Osteoblast (primary cell): Measurements from ENCODE around the gene EVA1C. TPM values are rescaled to one million over a fixed set of nuclear protein-coding genes. Genes with fewer than 3 reads are reported as not detected.
"Not testable (repeated sequence)": the region's sequence is repeated elsewhere in the genome, so short reads cannot be mapped to it uniquely, and the experiment has no call there.

Experiments
- DNase-seq: peaks from one replicate; pipeline ENCODE4 v3.0.0; 2011; ENCODE audit warnings: low spot score, mixed read lengths; ENCODE audit not compliant: insufficient read length; ENCODE audit errors: missing footprints
- H2AFZ ChIP-seq: 2 replicates; pipeline ENCODE4 v1.6.0; 2011; ENCODE audit warnings: mild to moderate bottlenecking, low read length
- H3K27ac ChIP-seq: 2 replicates; pipeline ENCODE4 v1.5.1; 2011; ENCODE audit warnings: mild to moderate bottlenecking, low read depth, low read length, moderate library complexity
- H3K27me3 ChIP-seq: 2 replicates; pipeline ENCODE4 v1.6.0; 2012; ENCODE audit warnings: mild to moderate bottlenecking, control low read depth, inconsistent platforms, low read length, moderate library complexity; ENCODE audit not compliant: insufficient read depth
- H3K36me3 ChIP-seq: 2 replicates; pipeline ENCODE4 v1.5.1; 2011; ENCODE audit warnings: mild to moderate bottlenecking, low read length, control low read depth, moderate library complexity; ENCODE audit not compliant: insufficient read depth
- H3K4me1 ChIP-seq: 2 replicates; pipeline ENCODE4 v1.5.1; 2011; ENCODE audit warnings: mild to moderate bottlenecking, low read length, control low read depth, moderate library complexity; ENCODE audit not compliant: insufficient read depth
- H3K4me2 ChIP-seq: 2 replicates; pipeline ENCODE4 v1.6.0; 2011; ENCODE audit warnings: mild to moderate bottlenecking, low read length; ENCODE audit not compliant: insufficient read depth
- H3K4me3 ChIP-seq: fragments of 200-600 bp; sonication (generic); 3 replicates; pipeline ENCODE4 v1.5.1; 2012; ENCODE audit warnings: mild to moderate bottlenecking, low read length, inconsistent platforms; ENCODE audit not compliant: insufficient read depth
- H3K79me2 ChIP-seq: 2 replicates; pipeline ENCODE4 v1.6.0; 2012; ENCODE audit warnings: mild to moderate bottlenecking, low read length, control low read depth, inconsistent platforms; ENCODE audit not compliant: insufficient read depth
- H3K9me3 ChIP-seq: 2 replicates; pipeline ENCODE4 v1.5.1; 2011; ENCODE audit warnings: low read depth, low read length, control low read depth
- H4K20me1 ChIP-seq: 2 replicates; pipeline ENCODE4 v1.6.0; 2012; ENCODE audit warnings: mild to moderate bottlenecking, low read length, control low read depth; ENCODE audit not compliant: insufficient read depth
- total RNA-seq: library from RNA; depleted of rRNA; stranded (reverse); fragments of >200 nt; gene quantifications from 2 replicates; pipeline ENCODE4 v1.2.3, GENCODE V29; 2012
- TF ChIP-seq, protein P1 (sequence below): IDR thresholded peaks from 2 replicates; pipeline ENCODE4 v1.5.1; 2011; ENCODE audit warnings: mild to moderate bottlenecking, low read depth, low read length, moderate library complexity; ENCODE audit errors: extremely low read depth

The EVA1C gene
- total RNA-seq, 1 donor, result 8.0 TPM

DNA sequence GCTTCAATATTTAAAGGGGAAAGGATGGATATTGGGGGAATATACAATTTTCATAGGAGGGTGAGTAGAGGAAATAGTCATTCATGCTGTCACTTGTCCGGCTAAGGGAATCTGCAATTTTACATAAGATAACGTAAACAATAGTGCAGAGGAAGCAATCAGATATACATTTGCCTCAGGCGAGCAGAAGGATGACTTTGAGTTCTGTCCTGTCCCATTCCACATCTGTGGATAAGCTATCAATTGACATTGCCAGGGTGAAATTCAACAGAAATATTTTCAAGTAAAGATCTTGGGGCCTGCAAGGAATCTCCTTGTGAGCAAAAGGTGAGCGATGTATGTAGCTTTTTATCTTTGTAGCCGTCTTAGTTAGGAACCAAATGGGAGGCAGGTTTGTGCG, 32.6 kb downstream of the EVA1C start:
- Histone ChIP-seq H3K27ac (no peak overlapping the region), H3K4me2 (no peak overlapping the region), H3K9me3 (no peaks in the 10 kb centered on the region), H3K27me3 (no peaks in the 10 kb centered on the region), H3K79me2 (peaks cover 4% of the 10 kb centered on the region), H2AFZ (no peak overlapping the region), H3K4me1 (peaks cover 23% of the 10 kb centered on the region), H4K20me1 (no peaks in the 10 kb centered on the region), H3K36me3 (no peaks in the 10 kb centered on the region), H3K4me3 (no peak overlapping the region)
- TF ChIP-seq, protein P1, sequence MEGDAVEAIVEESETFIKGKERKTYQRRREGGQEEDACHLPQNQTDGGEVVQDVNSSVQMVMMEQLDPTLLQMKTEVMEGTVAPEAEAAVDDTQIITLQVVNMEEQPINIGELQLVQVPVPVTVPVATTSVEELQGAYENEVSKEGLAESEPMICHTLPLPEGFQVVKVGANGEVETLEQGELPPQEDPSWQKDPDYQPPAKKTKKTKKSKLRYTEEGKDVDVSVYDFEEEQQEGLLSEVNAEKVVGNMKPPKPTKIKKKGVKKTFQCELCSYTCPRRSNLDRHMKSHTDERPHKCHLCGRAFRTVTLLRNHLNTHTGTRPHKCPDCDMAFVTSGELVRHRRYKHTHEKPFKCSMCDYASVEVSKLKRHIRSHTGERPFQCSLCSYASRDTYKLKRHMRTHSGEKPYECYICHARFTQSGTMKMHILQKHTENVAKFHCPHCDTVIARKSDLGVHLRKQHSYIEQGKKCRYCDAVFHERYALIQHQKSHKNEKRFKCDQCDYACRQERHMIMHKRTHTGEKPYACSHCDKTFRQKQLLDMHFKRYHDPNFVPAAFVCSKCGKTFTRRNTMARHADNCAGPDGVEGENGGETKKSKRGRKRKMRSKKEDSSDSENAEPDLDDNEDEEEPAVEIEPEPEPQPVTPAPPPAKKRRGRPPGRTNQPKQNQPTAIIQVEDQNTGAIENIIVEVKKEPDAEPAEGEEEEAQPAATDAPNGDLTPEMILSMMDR, result no peak
- DNase-seq, result no peak

DNA sequence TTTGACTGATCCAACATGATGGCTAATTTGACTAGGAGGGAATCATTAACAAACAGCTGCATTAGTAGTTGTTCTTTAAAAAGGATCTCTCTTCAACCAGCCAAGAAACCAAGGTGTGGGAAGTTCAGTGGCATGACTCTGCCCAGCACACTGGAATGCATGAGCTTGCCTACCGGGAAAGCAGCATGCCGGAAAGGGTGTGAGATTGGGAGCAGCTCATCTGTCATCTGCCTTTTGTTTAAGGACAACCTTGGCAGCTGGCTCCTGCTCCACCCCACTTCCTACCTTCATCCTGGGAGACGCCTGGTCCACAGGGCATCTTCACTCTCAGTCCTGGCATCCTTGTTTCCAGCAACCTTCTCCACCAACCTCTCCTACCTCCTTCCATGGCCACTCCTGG, 33.9 kb downstream of the EVA1C start:
- not testable (repeated sequence) for H3K36me3 ChIP-seq, H3K4me2 ChIP-seq, H3K79me2 ChIP-seq, H4K20me1 ChIP-seq, H3K9me3 ChIP-seq, DNase-seq, H3K4me3 ChIP-seq, H2AFZ ChIP-seq, H3K27me3 ChIP-seq, H3K27ac ChIP-seq
- peaks cover 36% of the 10 kb centered on the region for H3K4me1 ChIP-seq

DNA sequence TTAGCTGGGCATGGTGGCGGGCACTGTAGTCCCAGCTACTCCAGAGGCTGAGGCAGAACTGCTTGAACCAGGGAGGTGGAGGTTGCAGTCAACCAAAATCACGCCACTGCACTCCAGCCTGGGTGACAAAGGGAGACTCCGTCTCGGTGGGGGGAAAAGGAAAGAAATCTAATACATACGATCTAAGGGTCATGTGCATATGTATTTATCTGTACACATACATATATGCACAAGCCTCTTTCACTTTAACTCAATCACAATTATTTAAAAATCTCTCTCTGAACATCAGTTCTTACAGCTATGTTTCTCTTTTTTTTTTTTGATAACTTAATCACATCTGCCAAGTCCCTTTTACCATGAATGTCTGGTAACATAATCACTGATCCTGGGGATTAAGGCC, 34.7 kb downstream of the EVA1C start:
- DNase-seq, result no peak
- Histone ChIP-seq H3K4me3 (no peak overlapping the region), H3K4me2 (no peak overlapping the region), H3K27me3 (no peaks in the 10 kb centered on the region), H4K20me1 (no peaks in the 10 kb centered on the region), H3K79me2 (peaks cover 7% of the 10 kb centered on the region), H3K36me3 (no peaks in the 10 kb centered on the region), H2AFZ (no peak overlapping the region), H3K27ac (no peak overlapping the region), H3K4me1 (peaks cover 39% of the 10 kb centered on the region), H3K9me3 (no peaks in the 10 kb centered on the region)
- TF ChIP-seq, protein P1, result no peak

DNA sequence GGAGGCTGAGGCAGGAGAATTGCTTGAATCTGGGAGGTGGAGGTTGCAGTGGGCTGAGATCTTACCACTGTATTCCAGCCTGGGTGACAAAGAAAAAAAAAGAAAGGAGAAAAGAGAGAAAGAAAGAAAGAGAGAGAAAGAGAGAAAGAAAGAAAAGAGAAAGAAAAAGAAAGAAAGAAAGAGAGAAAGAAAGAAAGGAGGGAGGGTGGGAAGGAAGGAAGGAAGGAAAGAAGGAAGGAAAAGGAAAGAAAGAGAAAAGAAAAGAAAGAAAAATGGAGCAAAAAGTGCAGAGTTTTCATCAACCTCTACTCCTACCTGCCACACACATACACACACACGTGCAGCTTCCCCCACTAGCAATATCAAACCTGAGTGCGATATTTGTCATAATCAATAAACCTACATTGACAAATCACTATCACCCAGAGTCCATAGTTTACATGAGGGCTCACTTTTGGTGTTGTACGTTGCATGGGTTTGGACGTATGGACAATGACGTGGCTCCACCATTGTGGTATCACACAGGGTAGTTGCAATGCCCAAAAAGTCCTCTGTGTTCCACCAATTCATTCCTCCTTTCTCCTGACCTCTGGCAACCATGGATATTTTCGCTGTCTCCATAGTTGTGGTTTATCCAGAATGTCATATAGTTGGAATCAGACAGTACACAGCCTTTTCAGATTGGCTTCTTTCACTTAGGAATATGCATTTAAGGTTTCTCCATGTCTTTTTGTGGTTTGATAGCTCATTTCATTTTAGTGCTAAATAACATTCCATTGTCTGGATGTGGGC, 36.5 kb downstream of the EVA1C start:
- peaks cover 9% of the 10 kb centered on the region for H3K79me2 ChIP-seq
- peak; percentile 50 for DNase-seq
- H3K27ac ChIP-seq, result peak overlapping the region; percentile 95
- TF ChIP-seq, protein P1, result peak; percentile 12
- H3K4me3 ChIP-seq, result peak overlapping the region; percentile 45
- peak overlapping the region; percentile 76 for H3K4me2 ChIP-seq
- H2AFZ ChIP-seq, result peak overlapping the region; percentile 37
- H3K4me1 ChIP-seq, result peaks cover 35% of the 10 kb centered on the region
- no peaks in the 10 kb centered on the region for H4K20me1 ChIP-seq
- no peaks in the 10 kb centered on the region for H3K27me3 ChIP-seq
- no peaks in the 10 kb centered on the region for H3K9me3 ChIP-seq
- H3K36me3 ChIP-seq, result no peaks in the 10 kb centered on the region

DNA sequence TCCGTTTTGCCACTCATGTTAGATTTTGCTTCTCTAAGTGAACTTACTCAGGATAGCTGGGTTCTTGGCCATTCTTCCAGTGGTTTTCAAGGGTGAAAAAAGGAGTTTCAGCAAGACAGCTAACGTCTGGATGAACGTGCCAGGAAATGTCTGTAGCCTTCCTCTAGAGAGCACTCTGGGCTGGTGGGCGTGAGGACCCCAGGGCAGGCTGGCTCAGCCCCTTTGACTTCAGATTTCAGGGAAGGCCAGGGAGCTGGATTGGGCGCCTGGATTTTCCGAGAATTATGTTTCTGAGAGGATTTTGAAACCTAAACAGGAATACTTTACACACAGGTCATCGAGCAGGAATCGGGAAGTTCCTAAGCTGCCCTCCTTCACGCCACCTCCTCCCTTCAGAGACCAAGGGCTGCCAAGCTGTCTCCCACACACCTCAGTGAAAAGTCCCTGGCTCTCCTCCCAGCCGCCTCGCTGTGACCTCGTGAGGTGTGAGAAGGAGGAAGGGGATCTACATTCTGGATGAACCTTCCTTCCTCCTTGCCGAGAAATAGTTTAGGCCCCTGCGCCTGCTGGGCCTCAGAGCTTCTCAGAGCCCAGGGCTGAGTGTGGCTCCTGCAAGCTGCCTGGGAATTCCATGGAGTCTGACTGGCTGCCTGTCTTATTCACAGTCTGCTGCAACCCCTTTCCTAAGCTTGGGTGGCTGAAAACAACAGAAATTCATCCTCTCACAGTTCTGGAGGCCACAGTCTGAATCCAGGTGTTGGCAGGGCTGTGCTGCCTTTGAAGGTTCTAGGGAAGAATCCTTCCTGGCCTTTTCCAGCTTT, 38.6 kb downstream of the EVA1C start:
- not testable (repeated sequence) for H3K4me3 ChIP-seq, H3K27me3 ChIP-seq, H3K9me3 ChIP-seq, H4K20me1 ChIP-seq, H3K36me3 ChIP-seq
- Histone ChIP-seq H3K27ac (peak overlapping the region; percentile 95), H2AFZ (peak overlapping the region; percentile 35), H3K4me1 (peaks cover 36% of the 10 kb centered on the region), H3K79me2 (peaks cover 16% of the 10 kb centered on the region), H3K4me2 (peak overlapping the region; percentile 32)
- DNase-seq, result peak; percentile 77

DNA sequence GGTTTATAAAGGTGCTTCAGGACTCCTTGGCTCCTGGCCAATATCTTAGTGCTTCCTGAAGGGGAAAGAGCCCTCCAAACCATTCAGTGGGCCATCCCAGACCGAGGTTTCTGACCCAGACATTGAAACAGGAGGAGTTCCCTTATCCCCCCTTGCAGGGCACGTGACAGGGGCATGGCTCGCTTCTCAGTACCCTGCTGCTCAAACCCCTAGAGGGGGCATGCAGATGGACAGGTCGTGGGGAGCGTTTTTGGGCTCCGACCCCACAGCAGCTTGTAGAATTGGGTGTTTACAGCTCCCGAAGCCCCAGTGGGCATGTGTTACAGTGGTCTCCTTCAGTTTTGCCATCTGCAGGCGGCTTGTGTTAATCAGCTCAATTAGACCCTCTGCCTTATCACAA, 39.7 kb downstream of the EVA1C start:
- H3K4me3 ChIP-seq, H4K20me1 ChIP-seq, H3K4me2 ChIP-seq, DNase-seq, H3K9me3 ChIP-seq, H3K27me3 ChIP-seq, H3K36me3 ChIP-seq, H2AFZ ChIP-seq: not testable (repeated sequence)
- Histone ChIP-seq H3K27ac (peak overlapping the region; percentile 95), H3K79me2 (peaks cover 17% of the 10 kb centered on the region), H3K4me1 (peaks cover 47% of the 10 kb centered on the region)
